ENCODE measurements around the gene CCDC196. TPM values are rescaled to one million over a fixed set of nuclear protein-coding genes. Genes with fewer than 3 reads are reported as not detected.
"Not testable (repeated sequence)": the region's sequence is repeated elsewhere in the genome, so short reads cannot be mapped to it uniquely, and the experiment has no call there.

CCDC196 gene
- total RNA-seq, 2 donors from 2014 or later, result not detected

DNA sequence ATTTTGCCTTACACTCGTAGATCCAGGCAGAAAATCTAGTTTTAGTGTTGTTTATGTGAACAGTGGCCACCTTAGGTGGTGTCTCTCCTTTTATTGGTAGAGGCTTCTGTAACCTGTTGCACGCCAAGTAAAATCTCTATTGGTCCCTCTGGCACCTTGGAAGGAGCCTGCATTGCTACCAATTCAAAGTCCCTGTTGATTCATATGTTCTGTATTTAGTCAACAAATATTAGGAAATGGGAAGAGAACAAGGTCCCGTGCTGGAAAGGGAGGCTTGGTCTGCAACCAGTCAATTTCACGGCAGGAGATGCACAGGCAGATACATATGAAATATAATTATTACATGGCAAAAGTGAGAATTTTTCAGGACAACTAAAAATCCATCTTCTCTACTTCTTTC lies 15.4 kb downstream of the CCDC196 start:
- Histone ChIP-seq H3K27ac (no peak overlapping the region), H3K27me3 (replicated peaks; ENCODE audit: insufficient read depth) (no peaks in the 10 kb centered on the region), H3K4me3 (no peak overlapping the region), H3K9me3 (no peaks in the 10 kb centered on the region), H3K4me1 (ENCODE audit: control insufficient read depth in 1 of 2, low read depth in 2 of 2) (peaks cover 0 to 1% of the 10 kb centered on the region in 2 donors), H3K36me3 (no peaks in the 10 kb centered on the region)
- DNase-seq (ENCODE audit: low spot score), result no peak
- ATAC-seq (ENCODE audit: insufficient number of reproducible peaks, low FRiP score, low read depth), result no peak
- no peak for TF ChIP-seq CTCF (IDR thresholded peaks at IDR 0.05)

- H3K27ac ChIP-seq; ATAC-seq (ENCODE audit: insufficient number of reproducible peaks, low FRiP score, low read depth); DNase-seq (ENCODE audit: low spot score); H3K4me3 ChIP-seq; H3K9me3 ChIP-seq; H3K36me3 ChIP-seq; H3K4me1 ChIP-seq (ENCODE audit: control insufficient read depth in 1 of 2, low read depth in 2 of 2); H3K27me3 ChIP-seq (replicated peaks; ENCODE audit: insufficient read depth): not testable (repeated sequence)
Measured at GRCh38 chr14:66502836-66503235, 16.7 kb downstream of the CCDC196 start.

DNA sequence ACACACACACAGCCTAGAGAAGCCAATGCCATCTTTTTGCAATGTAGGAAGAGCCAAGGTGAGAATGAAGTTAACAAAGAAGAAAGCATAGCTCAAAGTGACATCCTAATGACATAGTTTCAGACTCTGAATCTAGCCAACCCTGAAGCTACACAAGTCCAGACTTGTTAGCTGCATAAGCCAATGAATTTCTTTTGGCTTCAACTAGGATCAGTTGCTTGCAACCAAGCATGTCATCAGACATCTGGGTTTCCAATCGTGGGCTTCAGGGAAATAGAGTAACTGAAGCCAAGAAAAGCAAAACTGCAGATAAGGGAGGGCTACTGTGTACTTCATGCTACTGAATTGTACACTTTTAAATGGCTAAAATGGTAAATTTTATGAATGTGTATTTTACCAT lies 17.4 kb downstream of the CCDC196 start:
- H3K36me3 ChIP-seq, result no peaks in the 10 kb centered on the region
- DNase-seq (ENCODE audit: low spot score) (no peak), ATAC-seq (ENCODE audit: insufficient number of reproducible peaks, low FRiP score, low read depth) (no peak)
- no peak for TF ChIP-seq CTCF (IDR thresholded peaks at IDR 0.05)
- no peak overlapping the region for H3K4me3 ChIP-seq
- no peak overlapping the region for H3K27ac ChIP-seq
- H3K27me3 ChIP-seq (replicated peaks; ENCODE audit: insufficient read depth), result no peaks in the 10 kb centered on the region
- H3K4me1 ChIP-seq (ENCODE audit: control insufficient read depth in 1 of 2, low read depth in 2 of 2), result peaks cover 0 to 7% of the 10 kb centered on the region in 2 donors
- no peaks in the 10 kb centered on the region for H3K9me3 ChIP-seq

DNA sequence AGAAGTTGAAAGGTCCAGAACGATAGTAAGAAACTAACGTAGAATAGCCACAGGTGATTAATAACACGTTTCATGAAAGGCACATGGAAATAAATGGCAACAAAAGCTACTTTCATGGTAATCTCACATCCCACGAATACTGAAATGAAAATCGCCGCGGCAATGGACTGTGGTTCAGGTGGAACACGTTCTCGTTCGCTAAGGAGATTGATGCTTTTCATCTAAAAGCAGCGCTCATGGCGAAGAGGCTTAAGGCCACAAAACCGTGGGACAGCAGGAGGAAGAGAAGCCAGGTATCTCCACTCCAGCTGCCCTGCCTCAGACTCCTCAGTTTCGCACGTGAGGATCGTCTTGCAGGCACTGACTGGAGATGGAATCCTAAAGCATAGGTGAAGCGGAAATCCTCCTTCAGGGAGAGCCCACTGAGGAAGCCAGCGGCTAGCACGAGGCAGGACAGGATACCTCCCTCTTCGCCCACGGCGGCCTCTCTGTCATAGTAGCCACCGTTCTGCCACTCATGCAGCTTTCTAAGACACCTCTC lies 21.1 kb downstream of the CCDC196 start:
- Histone ChIP-seq H3K36me3 (no peaks in the 10 kb centered on the region), H3K4me3 (peak overlapping the region; percentile 78), H3K9me3 (no peaks in the 10 kb centered on the region), H3K27me3 (replicated peaks; ENCODE audit: insufficient read depth) (no peaks in the 10 kb centered on the region), H3K27ac (peak overlapping the region; percentile 74), H3K4me1 (ENCODE audit: control insufficient read depth in 1 of 2, low read depth in 2 of 2) (peaks cover 9 to 21% of the 10 kb centered on the region in 2 donors)
- TF ChIP-seq CTCF (IDR thresholded peaks at IDR 0.05), result no peak
- DNase-seq (ENCODE audit: low spot score), result no peak
- ATAC-seq (ENCODE audit: insufficient number of reproducible peaks, low FRiP score, low read depth), result no peak

- no peaks in the 10 kb centered on the region for H3K9me3 ChIP-seq
- peaks cover 9 to 21% of the 10 kb centered on the region in 2 donors for H3K4me1 ChIP-seq (ENCODE audit: control insufficient read depth in 1 of 2, low read depth in 2 of 2)
- TF ChIP-seq CTCF (IDR thresholded peaks at IDR 0.05), result no peak
- peak within 1 kb of the TSS; percentile 74 to 85 for H3K27ac ChIP-seq
- H3K36me3 ChIP-seq, result no peaks in the 10 kb centered on the region
- H3K4me3 ChIP-seq, result peak within 1 kb of the TSS; percentile 78
- H3K27me3 ChIP-seq (replicated peaks; ENCODE audit: insufficient read depth), result no peaks in the 10 kb centered on the region
- DNase-seq (ENCODE audit: low spot score) (peak; percentile 94), ATAC-seq (ENCODE audit: insufficient number of reproducible peaks, low FRiP score, low read depth) (peak; percentile 89)
Measured at GRCh38 chr14:66507722-66508546, 21.8 kb downstream of the CCDC196 start, which contains the start of gene GPHN. GPHN (plus strand) TSS chr14:66508147.

Data from thoracic aorta (tissue), 2 donors.